ENCODE results near the gene IFNLR1.

Gene IFNLR1

GRCh38 chr1:24139222-24139489, 47.9 kb downstream of the IFNLR1 start:
- TF ChIP-seq, protein P1, sequence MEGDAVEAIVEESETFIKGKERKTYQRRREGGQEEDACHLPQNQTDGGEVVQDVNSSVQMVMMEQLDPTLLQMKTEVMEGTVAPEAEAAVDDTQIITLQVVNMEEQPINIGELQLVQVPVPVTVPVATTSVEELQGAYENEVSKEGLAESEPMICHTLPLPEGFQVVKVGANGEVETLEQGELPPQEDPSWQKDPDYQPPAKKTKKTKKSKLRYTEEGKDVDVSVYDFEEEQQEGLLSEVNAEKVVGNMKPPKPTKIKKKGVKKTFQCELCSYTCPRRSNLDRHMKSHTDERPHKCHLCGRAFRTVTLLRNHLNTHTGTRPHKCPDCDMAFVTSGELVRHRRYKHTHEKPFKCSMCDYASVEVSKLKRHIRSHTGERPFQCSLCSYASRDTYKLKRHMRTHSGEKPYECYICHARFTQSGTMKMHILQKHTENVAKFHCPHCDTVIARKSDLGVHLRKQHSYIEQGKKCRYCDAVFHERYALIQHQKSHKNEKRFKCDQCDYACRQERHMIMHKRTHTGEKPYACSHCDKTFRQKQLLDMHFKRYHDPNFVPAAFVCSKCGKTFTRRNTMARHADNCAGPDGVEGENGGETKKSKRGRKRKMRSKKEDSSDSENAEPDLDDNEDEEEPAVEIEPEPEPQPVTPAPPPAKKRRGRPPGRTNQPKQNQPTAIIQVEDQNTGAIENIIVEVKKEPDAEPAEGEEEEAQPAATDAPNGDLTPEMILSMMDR (IDR thresholded peaks at IDR 0.05; ENCODE audit: control insufficient read depth, insufficient read depth, low read depth, low read length, missing control alignments), result no peak
- no peak for DNase-seq (ENCODE audit: low read depth)

DNA sequence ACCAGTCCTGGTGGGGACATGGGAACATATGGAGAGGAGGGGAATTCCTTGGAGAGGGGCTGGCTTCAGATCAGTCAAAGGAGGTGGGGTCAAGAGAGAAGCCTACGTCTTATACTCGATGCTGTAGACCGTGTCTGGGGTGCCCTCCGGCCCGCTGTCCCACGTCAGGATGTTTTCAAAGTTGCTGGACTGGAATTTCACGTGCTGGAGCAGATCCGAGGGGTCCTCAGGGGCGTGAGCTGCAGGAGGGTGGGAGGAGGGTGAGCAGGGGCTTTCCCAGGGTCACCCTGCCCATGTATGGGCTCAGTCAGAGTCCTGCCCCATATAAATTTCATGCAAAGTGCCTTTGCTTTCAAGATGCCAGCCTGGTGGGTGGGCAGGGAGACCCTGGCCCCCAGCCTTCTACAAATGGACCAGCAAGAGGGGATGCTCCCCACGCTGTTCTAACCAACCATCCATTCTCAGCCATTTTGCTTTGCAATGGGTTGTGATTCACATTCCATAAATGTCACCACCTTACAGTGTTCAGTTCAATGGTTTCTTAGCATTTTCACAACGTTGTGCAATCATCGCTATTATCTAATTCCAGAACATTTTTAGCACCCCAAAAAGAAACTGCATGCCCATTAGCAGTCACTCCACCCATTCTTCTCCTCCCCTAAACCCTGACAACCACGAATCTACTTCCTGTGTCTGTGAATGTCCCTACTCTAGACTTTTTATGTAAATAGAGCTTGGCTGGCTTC, 48.4 kb downstream of the IFNLR1 start:
- TF ChIP-seq, protein P1 (IDR thresholded peaks at IDR 0.05; ENCODE audit: control insufficient read depth, insufficient read depth, low read depth, low read length, missing control alignments), result no peak
- no peak for DNase-seq (ENCODE audit: low read depth)
- no peak overlapping the region for H3K4me3 ChIP-seq (ENCODE audit: control insufficient read depth, low read depth, low read length)

More at GRCh38 chr1:24139222-24139489, 47.9 kb downstream of the IFNLR1 start:
- no peak overlapping the region for H3K4me3 ChIP-seq (ENCODE audit: control insufficient read depth, low read depth, low read length)

DNA sequence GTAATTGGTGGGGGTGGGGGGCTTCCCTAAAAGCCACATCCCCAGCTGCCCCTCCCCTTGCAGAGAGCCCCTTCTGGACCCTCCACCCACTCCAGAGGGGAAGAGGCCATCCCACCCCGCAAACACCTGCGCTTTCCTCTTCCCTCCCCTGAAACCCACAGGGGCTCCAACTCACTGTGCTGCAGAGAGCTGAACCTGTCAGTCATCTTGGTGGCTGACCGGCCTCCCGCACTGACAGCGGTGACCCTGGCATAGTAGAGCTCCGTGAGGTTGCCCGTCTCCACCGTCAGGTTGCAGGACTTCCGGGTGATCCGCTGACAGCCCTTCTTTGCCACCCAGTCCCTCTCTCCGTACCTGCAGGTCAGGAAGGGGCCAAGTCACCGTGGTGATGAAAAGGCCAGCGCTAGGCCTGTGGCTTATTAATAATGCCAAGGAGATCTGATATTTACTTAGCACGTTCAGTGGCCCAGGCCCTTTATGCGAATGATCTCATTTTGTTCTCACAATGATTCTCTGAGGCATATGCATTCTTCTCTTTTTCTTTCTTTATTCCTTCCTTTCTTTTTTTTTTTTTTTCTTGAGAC, 50.0 kb downstream of the IFNLR1 start:
- TF ChIP-seq, protein P1 (IDR thresholded peaks at IDR 0.05; ENCODE audit: control insufficient read depth, insufficient read depth, low read depth, low read length, missing control alignments), result no peak
- DNase-seq (ENCODE audit: low read depth), result no peak
- H3K4me3 ChIP-seq (ENCODE audit: control insufficient read depth, low read depth, low read length), result no peak overlapping the region

DNA sequence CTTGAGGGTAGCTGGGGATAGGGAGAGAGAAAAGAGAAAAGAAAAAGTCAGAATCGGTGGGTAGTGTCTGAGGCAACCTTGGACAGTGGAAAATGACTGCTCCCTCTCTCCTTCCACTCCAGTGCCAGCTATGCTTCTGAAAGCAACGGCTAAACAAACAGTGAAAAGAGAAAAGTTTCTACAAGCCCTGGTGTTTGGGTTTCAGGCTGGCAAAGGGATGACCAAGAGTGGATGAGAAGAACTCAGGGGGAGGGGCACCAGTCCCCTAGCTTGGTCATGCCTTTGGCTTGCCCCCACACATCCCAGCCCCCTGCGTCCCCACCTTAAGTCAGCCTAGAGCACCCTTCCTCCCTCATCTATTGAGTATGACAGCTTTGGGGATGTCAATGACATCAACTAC, 52.7 kb downstream of the IFNLR1 start:
- no peak overlapping the region for H3K4me3 ChIP-seq (ENCODE audit: control insufficient read depth, low read depth, low read length)
- TF ChIP-seq, protein P1 (IDR thresholded peaks at IDR 0.05; ENCODE audit: control insufficient read depth, insufficient read depth, low read depth, low read length, missing control alignments), result no peak
- DNase-seq (ENCODE audit: low read depth), result no peak

GRCh38 chr1:24133819-24134218, 53.3 kb downstream of the IFNLR1 start:
- H3K4me3 ChIP-seq (ENCODE audit: control insufficient read depth, low read depth, low read length), result no peak overlapping the region
- TF ChIP-seq, protein P1 (IDR thresholded peaks at IDR 0.05; ENCODE audit: control insufficient read depth, insufficient read depth, low read depth, low read length, missing control alignments), result no peak
- DNase-seq (ENCODE audit: low read depth), result no peak

GRCh38 chr1:24130385-24130784, 56.7 kb downstream of the IFNLR1 start:
- TF ChIP-seq, protein P1 (IDR thresholded peaks at IDR 0.05; ENCODE audit: control insufficient read depth, insufficient read depth, low read depth, low read length, missing control alignments), result no peak
- no peak for DNase-seq (ENCODE audit: low read depth)
- H3K4me3 ChIP-seq (ENCODE audit: control insufficient read depth, low read depth, low read length), result no peak overlapping the region

Measured in AG09309 (cell line).